ENCODE results near the gene NKAIN2.

NKAIN2 gene

GRCh38 chr6:124668028-124668427 is 864.4 kb downstream of the NKAIN2 start:
- no peak for DNase-seq
- TF ChIP-seq, protein P1, sequence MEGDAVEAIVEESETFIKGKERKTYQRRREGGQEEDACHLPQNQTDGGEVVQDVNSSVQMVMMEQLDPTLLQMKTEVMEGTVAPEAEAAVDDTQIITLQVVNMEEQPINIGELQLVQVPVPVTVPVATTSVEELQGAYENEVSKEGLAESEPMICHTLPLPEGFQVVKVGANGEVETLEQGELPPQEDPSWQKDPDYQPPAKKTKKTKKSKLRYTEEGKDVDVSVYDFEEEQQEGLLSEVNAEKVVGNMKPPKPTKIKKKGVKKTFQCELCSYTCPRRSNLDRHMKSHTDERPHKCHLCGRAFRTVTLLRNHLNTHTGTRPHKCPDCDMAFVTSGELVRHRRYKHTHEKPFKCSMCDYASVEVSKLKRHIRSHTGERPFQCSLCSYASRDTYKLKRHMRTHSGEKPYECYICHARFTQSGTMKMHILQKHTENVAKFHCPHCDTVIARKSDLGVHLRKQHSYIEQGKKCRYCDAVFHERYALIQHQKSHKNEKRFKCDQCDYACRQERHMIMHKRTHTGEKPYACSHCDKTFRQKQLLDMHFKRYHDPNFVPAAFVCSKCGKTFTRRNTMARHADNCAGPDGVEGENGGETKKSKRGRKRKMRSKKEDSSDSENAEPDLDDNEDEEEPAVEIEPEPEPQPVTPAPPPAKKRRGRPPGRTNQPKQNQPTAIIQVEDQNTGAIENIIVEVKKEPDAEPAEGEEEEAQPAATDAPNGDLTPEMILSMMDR (IDR thresholded peaks at IDR 0.05) = no peak
- Histone ChIP-seq H3K27me3 (no peaks in the 10 kb centered on the region), H3K4me1 (no peaks in the 10 kb centered on the region), H3K27ac (no peak overlapping the region), H3K9me3 (no peaks in the 10 kb centered on the region), H3K36me3 (no peaks in the 10 kb centered on the region), H3K4me3 (no peak overlapping the region)
- intact Hi-C loops (cut with DNase I; ENCODE audit: low total_unique reads) = no loop called here

DNA sequence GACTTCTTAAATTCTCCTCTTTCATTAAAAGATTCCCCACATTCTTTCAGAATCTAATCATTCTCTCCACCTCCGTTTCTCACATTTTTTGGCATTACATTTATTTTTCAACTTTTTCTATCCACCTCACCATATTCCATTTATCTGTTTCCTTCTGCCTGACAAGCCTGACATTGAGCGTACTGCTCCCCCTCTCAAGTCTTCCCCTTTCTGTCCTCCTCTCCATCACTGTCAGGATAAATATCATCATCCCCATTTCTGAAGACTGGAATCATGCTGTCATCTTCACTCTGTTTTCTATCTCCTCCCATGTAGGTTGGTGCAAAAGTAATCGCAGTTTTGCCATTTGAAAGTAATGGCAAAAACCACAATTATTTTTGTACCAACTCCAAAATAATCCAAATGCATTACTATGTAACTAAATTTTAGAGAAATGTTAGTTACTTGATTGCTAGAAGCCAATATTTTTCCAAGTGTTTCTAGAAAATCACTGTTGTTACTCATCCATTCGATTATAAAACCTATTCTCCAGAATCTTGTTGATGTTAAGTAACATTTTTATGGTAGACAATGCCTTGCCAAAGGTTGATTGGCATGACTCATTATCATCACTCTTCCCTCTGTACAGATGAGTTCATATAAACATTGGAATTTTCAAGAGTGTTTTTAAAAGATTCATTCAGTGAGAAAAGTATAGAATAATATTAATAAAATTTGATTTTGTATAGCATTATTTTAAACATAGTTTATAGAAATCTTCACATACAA is 866.2 kb downstream of the NKAIN2 start:
- Histone ChIP-seq H3K27ac (no peak overlapping the region), H3K36me3 (no peaks in the 10 kb centered on the region), H3K4me3 (no peak overlapping the region), H3K4me1 (no peaks in the 10 kb centered on the region), H3K9me3 (peaks cover 0 to 10% (median 5%) of the 10 kb centered on the region in 3 donors), H3K27me3 (no peaks in the 10 kb centered on the region)
- intact Hi-C loops (cut with DNase I; ENCODE audit: low total_unique reads) = no loop called here
- TF ChIP-seq, protein P1 (IDR thresholded peaks at IDR 0.05) = no peak
- DNase-seq = no peak

DNA sequence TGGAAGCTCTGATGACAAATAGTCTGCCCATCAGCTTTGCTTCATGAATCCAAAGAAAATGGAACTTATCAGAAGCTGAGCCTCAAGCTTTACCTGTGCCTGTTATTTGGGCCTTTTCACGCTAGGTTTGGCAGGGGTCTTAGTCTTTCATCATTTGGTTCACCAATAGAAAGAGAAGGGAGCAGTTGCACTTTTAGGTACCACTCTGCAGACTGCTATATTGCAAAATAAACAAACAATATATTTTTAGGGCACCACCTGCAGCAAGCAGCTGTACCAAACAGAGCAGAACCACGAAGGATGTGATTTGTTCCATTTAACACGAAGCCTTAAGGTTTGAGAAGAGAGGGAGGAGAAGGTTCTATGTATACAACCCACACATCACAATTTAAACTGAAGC is 867.1 kb downstream of the NKAIN2 start:
- DNase-seq = no peak
- Histone ChIP-seq H3K9me3 (peaks cover 0 to 10% (median 5%) of the 10 kb centered on the region in 3 donors), H3K27me3 (no peaks in the 10 kb centered on the region), H3K27ac (no peak overlapping the region), H3K4me3 (no peak overlapping the region), H3K36me3 (no peaks in the 10 kb centered on the region), H3K4me1 (no peaks in the 10 kb centered on the region)
- intact Hi-C loops (cut with DNase I; ENCODE audit: low total_unique reads) = no loop called here
- TF ChIP-seq, protein P1 (IDR thresholded peaks at IDR 0.05) = no peak

DNA sequence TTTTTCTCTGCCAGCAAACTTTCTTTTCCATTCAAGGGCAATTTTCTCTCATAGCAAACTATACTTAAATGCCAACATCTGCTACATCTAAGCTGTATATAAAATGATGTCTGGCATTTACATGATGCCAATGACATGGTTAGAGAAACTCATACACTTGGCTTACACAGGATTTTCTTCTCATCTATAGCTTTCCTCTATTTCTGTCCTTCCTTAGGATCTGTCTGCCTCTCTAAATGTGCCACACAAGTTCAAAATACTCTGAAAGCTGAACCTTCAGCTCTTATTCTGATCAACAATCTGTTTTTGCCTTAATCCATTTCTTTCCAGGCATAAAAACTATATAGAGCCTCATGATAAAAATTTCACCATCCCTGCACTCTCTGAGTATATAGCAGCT is 867.7 kb downstream of the NKAIN2 start:
- Histone ChIP-seq H3K27me3 (no peaks in the 10 kb centered on the region), H3K4me3 (no peak overlapping the region), H3K9me3 (peaks cover 0 to 10% (median 6%) of the 10 kb centered on the region in 3 donors), H3K36me3 (no peaks in the 10 kb centered on the region), H3K27ac (no peak overlapping the region), H3K4me1 (no peaks in the 10 kb centered on the region)
- TF ChIP-seq, protein P1 (IDR thresholded peaks at IDR 0.05) = no peak
- no peak for DNase-seq
- intact Hi-C loops (cut with DNase I; ENCODE audit: low total_unique reads) = no loop called here

DNA sequence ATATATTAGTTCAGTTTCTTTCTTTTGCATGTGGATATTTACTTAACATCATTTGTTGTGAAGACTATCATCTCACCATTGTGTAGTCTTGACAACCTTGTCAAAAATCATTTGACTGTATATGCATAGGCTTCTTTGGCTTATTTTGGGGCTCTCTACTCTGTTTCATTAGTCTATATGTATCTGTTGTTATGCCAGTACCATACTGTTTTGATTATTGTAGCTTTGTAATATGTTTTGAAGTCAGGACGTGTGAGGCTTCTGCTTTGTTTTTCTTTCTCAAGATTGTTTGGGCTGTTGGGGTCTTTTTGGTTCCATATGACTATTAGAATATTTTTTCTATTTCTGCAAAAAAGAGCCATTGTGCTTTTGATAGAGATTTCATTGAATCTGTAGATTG is 870.4 kb downstream of the NKAIN2 start:
- DNase-seq = no peak
- intact Hi-C loops (cut with DNase I; ENCODE audit: low total_unique reads) = no loop called here
- H3K4me1 ChIP-seq = no peaks in the 10 kb centered on the region
- TF ChIP-seq, protein P1 (IDR thresholded peaks at IDR 0.05) = no peak
- peaks cover 0 to 5% (median 0%) of the 10 kb centered on the region in 3 donors for H3K36me3 ChIP-seq
- peaks cover 0 to 32% (median 19%) of the 10 kb centered on the region in 3 donors for H3K9me3 ChIP-seq
- no peak overlapping the region for H3K27ac ChIP-seq
- no peaks in the 10 kb centered on the region for H3K27me3 ChIP-seq
- no peak overlapping the region for H3K4me3 ChIP-seq

All from tibial artery (tissue), 4 donors.